Measurements from ENCODE around the gene PTPN6.

PTPN6 gene

GRCh38 chr12:6975297-6976032 lies 24.3 kb downstream of the PTPN6 start:
- DNase-seq = no peak

GRCh38 chr12:6977653-6978052 lies 26.5 kb downstream of the PTPN6 start:
- no peak for DNase-seq

DNA sequence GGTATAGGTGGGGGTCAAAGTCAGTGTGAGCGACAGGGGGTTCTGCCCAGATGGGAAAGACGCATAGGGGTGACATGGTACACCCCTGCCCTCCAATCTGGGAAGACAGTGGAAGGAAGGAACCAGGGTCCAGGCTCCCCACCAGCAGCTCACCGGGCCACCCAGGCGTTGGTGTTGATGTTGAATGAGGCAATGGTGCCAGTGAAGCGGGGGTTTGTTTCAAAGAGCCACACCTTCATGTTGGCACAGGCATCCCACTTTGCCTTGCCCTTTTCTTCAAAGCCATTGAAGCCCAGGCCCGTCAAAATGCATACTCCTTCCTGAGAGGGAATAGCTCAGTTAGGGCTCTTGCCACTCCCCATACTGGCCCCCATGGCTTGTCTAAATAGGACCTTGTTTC lies 27.0 kb downstream of the PTPN6 start:
- no peak for DNase-seq

DNA sequence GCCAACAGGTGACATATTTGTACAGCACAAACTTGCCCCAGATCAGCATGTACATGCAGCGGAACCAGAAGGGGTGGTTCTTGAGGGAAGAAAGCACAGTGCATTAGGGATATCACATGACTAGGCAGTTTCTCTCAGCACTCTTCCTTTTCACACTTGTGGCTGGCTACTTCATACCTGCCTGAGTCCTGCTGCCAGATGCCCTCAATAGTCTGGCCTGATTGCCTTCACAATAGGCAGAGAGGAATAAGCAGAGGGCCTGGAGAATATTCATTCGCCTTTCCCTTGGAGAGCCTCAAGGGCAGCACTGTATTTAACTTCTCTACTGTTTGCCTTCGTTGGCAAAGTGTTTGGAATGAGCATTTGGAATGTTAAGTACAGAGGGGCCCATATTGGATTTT lies 27.5 kb downstream of the PTPN6 start:
- DNase-seq = no peak

DNA sequence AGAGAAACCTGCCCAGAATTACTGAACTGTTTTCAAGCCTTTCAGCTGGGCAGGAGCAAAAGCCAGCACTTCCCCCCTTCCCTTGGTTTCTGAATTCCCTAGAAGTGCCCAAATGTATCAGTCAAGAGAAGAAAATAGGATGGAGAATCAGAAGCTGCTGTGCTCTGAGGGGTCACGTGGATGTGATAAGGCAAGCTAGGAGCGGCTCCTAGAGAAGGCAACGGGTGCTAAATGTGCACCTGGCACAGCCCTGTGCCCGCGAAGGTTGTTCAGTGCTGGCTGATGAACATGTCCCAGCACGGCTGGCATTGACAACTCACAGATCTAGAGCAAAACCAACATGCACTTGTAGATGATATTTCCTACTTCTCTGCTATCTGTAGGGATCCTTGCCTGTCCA lies 27.9 kb downstream of the PTPN6 start:
- DNase-seq = no peak

GRCh38 chr12:6979453-6979852 lies 28.3 kb downstream of the PTPN6 start:
- no peak for DNase-seq

DNA sequence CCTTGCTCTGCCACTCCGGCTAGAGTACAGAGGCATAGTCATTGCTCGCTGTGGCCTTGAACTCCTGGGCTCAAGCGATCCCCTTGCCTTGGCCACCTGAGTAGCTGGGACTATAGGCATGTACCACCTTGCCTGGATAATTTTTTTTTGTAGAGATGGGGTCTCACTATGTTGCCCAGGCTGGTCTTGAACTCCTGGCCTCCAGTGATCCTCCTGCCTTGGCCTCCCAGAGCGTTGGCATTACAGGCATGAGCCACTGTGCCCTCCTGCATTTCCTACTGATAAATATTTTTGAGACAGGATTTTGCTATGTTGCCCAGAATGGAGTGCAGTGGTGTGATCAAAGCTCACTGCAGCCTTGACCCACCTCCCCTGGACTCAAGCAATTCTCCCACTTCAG lies 28.9 kb downstream of the PTPN6 start:
- DNase-seq = no peak

- DNase-seq = no peak
These were observed 29.6 kb downstream of the PTPN6 start for GRCh38 chr12:6980740-6981139.

DNA sequence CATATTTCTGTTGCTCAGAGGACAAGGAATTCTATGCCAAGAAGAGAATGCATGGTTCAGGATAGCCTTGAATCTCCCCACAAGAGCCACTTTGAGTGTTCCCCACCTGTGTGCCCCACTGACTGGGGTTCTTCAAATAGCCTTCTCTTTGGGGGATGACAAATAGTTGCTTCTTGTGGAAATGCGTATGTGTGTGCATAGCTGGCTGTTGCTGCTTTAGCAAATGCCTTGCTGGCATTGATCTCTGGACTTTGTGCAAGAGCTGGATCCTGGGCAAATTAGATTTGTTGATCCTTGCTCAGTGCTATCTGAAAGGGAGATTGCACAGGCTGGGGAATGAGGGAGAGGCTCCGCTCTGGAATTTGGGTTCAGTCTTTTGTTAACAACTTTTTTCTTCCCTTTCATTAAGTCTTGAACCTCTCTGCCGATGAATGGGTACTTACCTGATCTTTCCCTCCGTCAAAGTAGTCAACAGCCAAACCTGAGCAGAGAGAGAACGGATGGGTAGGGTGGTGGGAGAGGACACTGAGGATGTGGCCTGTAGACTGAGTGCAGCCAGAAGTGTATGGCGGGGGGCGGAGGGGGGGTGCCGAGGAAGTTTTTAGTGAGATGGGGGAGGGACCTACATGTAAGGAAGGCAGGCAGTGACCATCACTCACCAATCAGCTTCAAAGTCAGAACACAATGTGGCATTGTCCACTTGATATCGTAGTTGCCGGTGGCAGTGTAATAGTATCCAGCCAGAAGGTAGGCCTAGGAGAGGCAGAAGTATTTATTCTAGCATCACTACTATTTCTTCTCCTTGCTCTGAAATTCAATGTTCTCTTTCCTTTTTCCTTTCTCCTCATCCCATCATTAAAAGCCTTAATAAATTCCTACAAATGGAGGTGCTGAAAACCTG lies 30.2 kb downstream of the PTPN6 start:
- DNase-seq = no peak

DNA sequence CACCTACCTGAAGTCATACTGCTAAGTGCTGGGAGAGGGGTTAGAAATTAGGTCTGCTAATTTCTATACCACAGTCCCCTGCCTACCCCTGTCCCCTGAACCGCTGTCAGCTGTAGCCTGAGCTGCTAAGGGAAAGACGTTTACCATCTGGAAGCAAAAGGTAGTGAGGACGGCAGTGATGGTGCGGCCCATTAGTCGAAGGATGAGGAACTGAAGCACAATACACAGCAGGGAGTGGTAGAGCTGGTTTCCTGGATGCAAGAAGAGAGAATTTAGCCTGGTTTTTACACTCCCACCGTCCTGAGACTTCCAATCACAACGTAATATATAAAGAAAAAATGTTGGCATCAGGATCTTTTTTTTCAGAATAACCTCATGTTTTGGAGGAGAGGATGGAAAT lies 31.4 kb downstream of the PTPN6 start:
- no peak for DNase-seq

GRCh38 chr12:6987956-6988553 lies 36.9 kb downstream of the PTPN6 start:
- no peak for DNase-seq

GRCh38 chr12:6996040-6996441 lies 44.9 kb downstream of the PTPN6 start:
- peak; percentile 68 for DNase-seq

DNA sequence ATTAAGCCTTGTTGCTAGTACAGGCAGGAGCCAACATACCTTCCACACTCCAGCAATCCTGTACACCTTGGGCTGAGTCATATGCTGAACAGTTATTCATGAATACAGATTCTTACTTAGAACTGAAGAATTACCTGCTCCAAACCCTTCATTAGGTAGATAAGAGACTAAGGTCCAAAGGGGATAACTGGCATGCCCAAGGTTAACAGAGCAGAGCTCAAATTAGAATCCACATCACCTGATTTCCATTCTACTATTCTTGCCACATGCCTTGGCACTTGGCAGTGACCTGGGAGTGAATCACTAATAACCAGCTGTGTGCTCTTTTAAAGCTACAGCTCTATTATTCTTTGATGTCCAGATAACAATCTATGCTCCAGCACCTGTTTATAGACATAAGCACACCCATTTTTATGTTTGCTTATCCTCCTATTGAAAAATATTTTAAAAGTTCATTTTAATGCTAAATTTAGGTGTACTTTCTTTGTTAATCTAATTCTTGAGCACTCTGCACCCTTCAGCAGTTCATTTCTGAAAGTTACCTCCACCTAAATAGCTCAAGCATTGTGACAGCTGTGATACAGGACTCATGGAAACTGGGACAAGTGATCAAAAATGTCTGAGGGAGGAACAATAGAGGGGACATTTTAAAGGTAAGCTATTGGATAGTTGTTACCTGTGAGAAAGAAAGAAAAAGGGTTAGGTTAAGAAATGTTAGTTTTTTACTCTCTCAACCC lies 47.7 kb downstream of the PTPN6 start:
- DNase-seq = no peak

GRCh38 chr12:7001921-7002591 lies 50.9 kb downstream of the PTPN6 start:
- no peak for DNase-seq

DNA sequence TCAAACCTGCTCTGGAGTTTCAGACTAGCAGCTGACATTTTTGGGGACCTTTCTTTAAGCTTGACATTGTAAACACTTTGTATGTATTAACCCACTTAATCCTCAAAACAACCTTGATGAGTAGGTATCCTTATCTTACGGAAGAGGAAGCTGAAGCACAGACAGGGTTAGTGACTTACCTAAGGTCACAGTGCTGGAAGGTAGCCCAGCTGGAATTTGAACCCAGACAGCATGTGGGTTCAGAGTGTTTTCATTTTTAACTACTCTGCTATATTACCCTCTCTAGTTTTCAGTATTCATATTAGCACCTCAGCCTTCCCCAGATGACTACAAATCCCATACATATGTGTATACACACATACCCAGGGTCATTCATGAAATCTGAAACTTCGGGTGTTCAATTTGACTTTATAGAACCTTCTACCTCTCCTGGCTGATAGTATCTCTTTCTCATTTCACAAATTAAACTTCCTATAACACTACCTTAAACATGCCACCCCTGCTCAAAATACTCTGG lies 53.2 kb downstream of the PTPN6 start:
- no peak for DNase-seq

DNA sequence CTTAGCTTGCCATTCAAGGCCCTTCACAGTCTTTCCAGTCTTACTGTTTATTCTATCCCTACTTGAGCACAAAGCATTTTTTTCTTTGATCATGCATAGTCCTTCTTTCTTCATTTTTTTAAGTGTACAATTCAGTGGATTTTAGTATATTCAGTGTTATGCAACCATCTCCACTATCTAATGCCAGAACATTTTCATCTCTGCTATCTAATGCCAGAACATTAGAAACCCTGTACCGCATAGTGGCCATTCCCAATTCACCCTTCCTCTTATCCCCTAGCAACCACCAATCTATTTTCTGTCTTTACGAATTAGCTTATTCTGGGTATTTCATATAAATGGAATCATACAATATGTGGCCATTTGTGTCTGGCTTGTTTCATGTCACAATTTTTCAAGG lies 53.7 kb downstream of the PTPN6 start:
- DNase-seq = no peak

GRCh38 chr12:7005311-7005710 lies 54.2 kb downstream of the PTPN6 start:
- peak; percentile 45 for DNase-seq

DNA sequence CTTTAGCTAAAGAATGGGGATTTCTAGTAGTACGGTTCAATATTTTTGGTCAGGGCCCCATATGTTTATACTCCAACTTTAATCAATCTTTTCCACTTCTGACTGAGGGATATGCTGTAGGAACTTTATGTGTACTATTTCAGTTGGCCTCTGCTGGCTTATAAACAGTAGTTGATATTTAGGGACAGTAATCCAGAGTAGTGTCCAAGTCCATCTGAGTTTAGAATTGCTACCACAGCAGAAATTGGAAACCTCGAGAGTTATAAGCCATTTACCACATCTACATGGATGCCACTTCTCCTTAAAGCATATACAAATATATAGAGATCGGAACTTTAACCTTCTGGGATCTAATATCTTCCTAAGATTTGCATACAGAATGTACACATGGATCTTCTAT lies 55.5 kb downstream of the PTPN6 start:
- no peak for DNase-seq

GRCh38 chr12:7008864-7009263 lies 57.7 kb downstream of the PTPN6 start:
- no peak for DNase-seq

DNA sequence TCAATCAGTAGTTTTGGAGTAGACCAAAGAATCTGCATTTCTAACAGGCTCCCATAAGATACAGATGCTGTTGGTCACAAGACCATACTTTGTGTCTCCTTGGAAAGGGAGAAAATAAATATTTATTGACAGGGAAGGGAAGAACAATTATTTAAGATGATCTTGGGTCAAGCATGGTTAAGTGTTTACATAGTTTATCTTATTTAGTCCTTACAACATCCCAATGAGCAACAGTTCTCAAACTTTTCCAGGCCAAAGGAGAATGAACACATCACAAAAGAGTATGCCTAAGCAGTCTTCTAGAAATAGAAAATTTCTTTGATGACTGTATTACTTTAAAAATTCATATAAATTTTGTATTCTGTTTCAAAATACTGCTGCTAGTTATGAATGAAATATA lies 58.4 kb downstream of the PTPN6 start:
- DNase-seq = no peak
